ENCODE data around the gene SDF2L1.
"Not testable (repeated sequence)": the region's sequence is repeated elsewhere in the genome, so short reads cannot be mapped to it uniquely, and the experiment has no call there.

Gene SDF2L1

GRCh38 chr22:21641789-21642583 lies at the start of gene SDF2L1:
Gene SDF2L1, plus strand, starts transcription at chr22:21642302. Its CDS starts 35 bp downstream, at chr22:21642337.
- no peak for FAIRE-seq

GRCh38 chr22:21592422-21592821 lies 49.7 kb upstream of the SDF2L1 start:
- FAIRE-seq, result no peak

GRCh38 chr22:21593406-21594232 lies 48.5 kb upstream of the SDF2L1 start:
- no peak for FAIRE-seq

- no peak for FAIRE-seq
Observed at GRCh38 chr22:21594865-21595452, 47.1 kb upstream of the SDF2L1 start.

GRCh38 chr22:21596356-21597135 lies 45.6 kb upstream of the SDF2L1 start:
- FAIRE-seq, result not testable (repeated sequence)

GRCh38 chr22:21598302-21598701 lies 43.8 kb upstream of the SDF2L1 start:
- no peak for FAIRE-seq

- no peak for FAIRE-seq
Observed at GRCh38 chr22:21599053-21599893, 42.8 kb upstream of the SDF2L1 start.

GRCh38 chr22:21602579-21602978 lies 39.5 kb upstream of the SDF2L1 start:
- FAIRE-seq, result no peak

- FAIRE-seq, result no peak
Observed at GRCh38 chr22:21603973-21604372, 38.1 kb upstream of the SDF2L1 start.

- no peak for FAIRE-seq
Observed at GRCh38 chr22:21605887-21606564, 36.1 kb upstream of the SDF2L1 start.

GRCh38 chr22:21606775-21607174 lies 35.3 kb upstream of the SDF2L1 start:
- no peak for FAIRE-seq

GRCh38 chr22:21609556-21610157 lies 32.4 kb upstream of the SDF2L1 start:
- FAIRE-seq, result not testable (repeated sequence)

GRCh38 chr22:21611210-21611977 lies 30.7 kb upstream of the SDF2L1 start:
- FAIRE-seq, result no peak

- FAIRE-seq, result no peak
Observed at GRCh38 chr22:21612858-21613257, 29.2 kb upstream of the SDF2L1 start.

GRCh38 chr22:21613553-21614233 lies 28.4 kb upstream of the SDF2L1 start:
- no peak for FAIRE-seq

- no peak for FAIRE-seq
Observed at GRCh38 chr22:21615731-21616130, 26.4 kb upstream of the SDF2L1 start.

GRCh38 chr22:21617337-21617736 lies 24.8 kb upstream of the SDF2L1 start:
- FAIRE-seq, result not testable (repeated sequence)

- FAIRE-seq, result no peak
Observed at GRCh38 chr22:21621025-21621424, 21.1 kb upstream of the SDF2L1 start.
